ENCODE measurements around the gene IFNB1.

Gene IFNB1

DNA sequence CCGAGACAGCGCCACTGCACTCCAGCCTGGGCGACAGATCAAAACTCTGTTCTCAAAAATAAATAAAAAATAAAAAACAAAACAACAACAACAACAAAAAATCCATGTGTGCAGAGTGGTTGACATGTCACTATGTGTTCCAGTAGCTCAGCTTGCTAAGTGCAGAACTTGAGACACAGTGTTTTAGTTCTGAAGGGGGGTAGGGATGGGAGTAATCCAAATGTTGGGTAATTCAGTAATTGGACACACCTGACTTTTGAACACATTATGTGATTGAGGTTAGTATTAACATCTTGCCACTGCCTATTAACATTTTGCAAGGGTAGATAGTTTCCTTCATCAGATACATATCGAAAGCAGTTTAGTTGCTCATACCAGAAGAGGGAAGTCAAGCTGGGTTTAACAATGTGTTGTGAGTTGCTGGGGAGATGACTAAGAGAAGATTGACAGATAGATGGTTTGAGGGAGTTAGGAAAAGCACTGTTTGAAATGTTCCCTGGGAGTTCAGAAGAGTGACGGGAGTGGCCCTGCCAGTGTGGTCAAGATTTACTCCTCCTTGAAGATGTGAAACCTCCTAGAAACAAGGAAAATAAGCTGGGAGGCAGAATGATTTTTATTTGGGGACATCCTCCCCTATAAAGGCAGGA lies 47.2 kb downstream of the IFNB1 start:
- Histone ChIP-seq H3K9me3 (ENCODE audit: control extremely low read depth in 1 of 5, control insufficient read depth in 4 of 5, insufficient read depth in 2 of 5, low read depth in 1 of 5, low read length in 4 of 5) (no peaks in the 10 kb centered on the region), H3K27ac (ENCODE audit: insufficient read depth in 1 of 2, low read depth in 1 of 2, low read length in 2 of 2, poor library complexity in 1 of 2, severe bottlenecking in 2 of 2) (peak overlapping the region; percentile 43 to 79), H3K36me3 (ENCODE audit: control insufficient read depth in 4 of 4, insufficient read depth in 4 of 4, low read length in 3 of 4) (peaks cover 2 to 28% (median 15%) of the 10 kb centered on the region in 4 experiments), H3K4me3 (ENCODE audit: control insufficient read depth in 1 of 7, extremely low read depth in 1 of 7, insufficient read depth in 4 of 7, low read depth in 2 of 7, low read length in 6 of 7) (peak overlapping the region in 6 of 7 experiments; percentile 65 to 92 (median 73)), H3K27me3 (replicated peaks in 2 of 5; ENCODE audit: control insufficient read depth in 4 of 5, insufficient read depth in 5 of 5, low read length in 4 of 5) (no peaks in the 10 kb centered on the region), H3K4me1 (ENCODE audit: control extremely low read depth in 1 of 4, control insufficient read depth in 4 of 4, insufficient read depth in 4 of 4, low read length in 3 of 4) (peaks cover 5 to 33% (median 18%) of the 10 kb centered on the region in 4 experiments)
- DNase-seq = peak; percentile 59 to 90 (median 84)
- ChIA-PET POLR2A (no interaction called here), CTCF (interaction anchor here (0.8 to 1.7 kb wide), 4 partner anchors 10 to 80 kb away, joined by 3 to 6 read pairs (median 4); no protein-coding TSS in a partner anchor)
- WGBS (ENCODE audit: insufficient coverage) = 10% methylated on average over 2 of the region's 5 CpGs

DNA sequence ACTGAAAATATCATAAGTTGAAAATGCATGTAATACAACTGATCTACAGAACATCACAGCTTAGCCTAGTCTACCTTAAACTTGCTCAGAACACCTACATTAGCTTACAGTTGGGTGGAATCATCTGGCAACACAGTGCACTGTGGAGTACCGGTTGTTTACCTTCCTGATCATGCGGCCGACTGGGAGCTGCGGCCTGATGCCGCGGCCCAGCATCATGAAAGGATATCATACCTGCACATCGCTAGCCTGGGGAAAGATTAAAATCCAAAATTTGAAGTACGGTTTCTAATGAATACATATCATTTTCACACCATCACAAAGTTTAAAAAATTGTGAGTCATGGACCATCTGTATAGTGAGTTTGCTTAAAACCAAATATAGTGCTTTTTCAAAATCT lies 48.1 kb downstream of the IFNB1 start:
- Histone ChIP-seq H3K36me3 (ENCODE audit: control insufficient read depth in 4 of 4, insufficient read depth in 4 of 4, low read length in 3 of 4) (peaks cover 2 to 30% (median 15%) of the 10 kb centered on the region in 4 experiments), H3K27ac (ENCODE audit: insufficient read depth in 1 of 2, low read depth in 1 of 2, low read length in 2 of 2, poor library complexity in 1 of 2, severe bottlenecking in 2 of 2) (no peak overlapping the region), H3K27me3 (replicated peaks in 2 of 5; ENCODE audit: control insufficient read depth in 4 of 5, insufficient read depth in 5 of 5, low read length in 4 of 5) (no peaks in the 10 kb centered on the region), H3K9me3 (ENCODE audit: control extremely low read depth in 1 of 5, control insufficient read depth in 4 of 5, insufficient read depth in 2 of 5, low read depth in 1 of 5, low read length in 4 of 5) (no peaks in the 10 kb centered on the region), H3K4me3 (ENCODE audit: control insufficient read depth in 1 of 7, extremely low read depth in 1 of 7, insufficient read depth in 4 of 7, low read depth in 2 of 7, low read length in 6 of 7) (no peak overlapping the region), H3K4me1 (ENCODE audit: control extremely low read depth in 1 of 4, control insufficient read depth in 4 of 4, insufficient read depth in 4 of 4, low read length in 3 of 4) (peaks cover 6 to 35% (median 19%) of the 10 kb centered on the region in 4 experiments)
- 94% methylated on average over 4 of the region's 8 CpGs for WGBS (ENCODE audit: insufficient coverage)
- POLR2A ChIA-PET = no interaction called here
- CTCF ChIA-PET = interaction anchor here (1.7 kb wide), 1 partner anchor 28 kb away, joined by 3 read pairs; no protein-coding TSS in a partner anchor
- DNase-seq = peak in 2 of 3 donors; percentile 11 to 13

DNA sequence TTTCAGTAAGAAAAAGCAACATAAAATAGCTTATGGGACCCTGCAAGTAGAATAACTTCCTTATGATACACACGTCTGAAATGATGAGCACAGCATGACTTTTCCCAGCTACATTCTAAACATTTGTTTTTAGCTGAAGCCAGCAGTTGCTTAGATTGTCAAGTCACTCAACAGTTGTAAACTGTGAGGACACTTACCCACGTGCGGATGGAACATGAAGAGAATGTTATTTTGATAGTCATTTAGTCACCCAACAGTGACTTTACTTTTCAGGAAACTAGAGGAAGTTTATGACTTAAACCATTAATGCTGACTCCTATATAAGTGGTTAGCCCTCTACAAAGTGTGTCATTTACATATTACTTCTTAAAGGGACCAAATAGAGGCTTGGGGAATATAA lies 49.3 kb downstream of the IFNB1 start:
- ChIA-PET CTCF (no interaction called here), POLR2A (no interaction called here)
- H3K27ac ChIP-seq (ENCODE audit: insufficient read depth in 1 of 2, low read depth in 1 of 2, low read length in 2 of 2, poor library complexity in 1 of 2, severe bottlenecking in 2 of 2) = no peak overlapping the region
- H3K4me1 ChIP-seq (ENCODE audit: control extremely low read depth in 1 of 4, control insufficient read depth in 4 of 4, insufficient read depth in 4 of 4, low read length in 3 of 4) = peaks cover 9 to 46% (median 25%) of the 10 kb centered on the region in 4 experiments
- no peak overlapping the region for H3K4me3 ChIP-seq (ENCODE audit: control insufficient read depth in 1 of 7, extremely low read depth in 1 of 7, insufficient read depth in 4 of 7, low read depth in 2 of 7, low read length in 6 of 7)
- WGBS (ENCODE audit: insufficient coverage) = 88% methylated on average over 3 of the region's 3 CpGs
- H3K36me3 ChIP-seq (ENCODE audit: control insufficient read depth in 4 of 4, insufficient read depth in 4 of 4, low read length in 3 of 4) = peaks cover 2 to 30% (median 15%) of the 10 kb centered on the region in 4 experiments
- no peaks in the 10 kb centered on the region for H3K27me3 ChIP-seq (replicated peaks in 2 of 5; ENCODE audit: control insufficient read depth in 4 of 5, insufficient read depth in 5 of 5, low read length in 4 of 5)
- DNase-seq = peak in 2 of 3 donors; percentile 22 to 31
- no peaks in the 10 kb centered on the region for H3K9me3 ChIP-seq (ENCODE audit: control extremely low read depth in 1 of 5, control insufficient read depth in 4 of 5, insufficient read depth in 2 of 5, low read depth in 1 of 5, low read length in 4 of 5)

GRCh38 chr9:21027295-21027694 lies 50.4 kb downstream of the IFNB1 start:
- H3K27me3 ChIP-seq (replicated peaks in 2 of 5; ENCODE audit: control insufficient read depth in 4 of 5, insufficient read depth in 5 of 5, low read length in 4 of 5) = no peaks in the 10 kb centered on the region
- no peak overlapping the region for H3K4me3 ChIP-seq (ENCODE audit: control insufficient read depth in 1 of 7, extremely low read depth in 1 of 7, insufficient read depth in 4 of 7, low read depth in 2 of 7, low read length in 6 of 7)
- no peaks in the 10 kb centered on the region for H3K9me3 ChIP-seq (ENCODE audit: control extremely low read depth in 1 of 5, control insufficient read depth in 4 of 5, insufficient read depth in 2 of 5, low read depth in 1 of 5, low read length in 4 of 5)
- ChIA-PET CTCF (no interaction called here), POLR2A (no interaction called here)
- H3K27ac ChIP-seq (ENCODE audit: insufficient read depth in 1 of 2, low read depth in 1 of 2, low read length in 2 of 2, poor library complexity in 1 of 2, severe bottlenecking in 2 of 2) = no peak overlapping the region
- DNase-seq = no peak
- H3K4me1 ChIP-seq (ENCODE audit: control extremely low read depth in 1 of 4, control insufficient read depth in 4 of 4, insufficient read depth in 4 of 4, low read length in 3 of 4) = peaks cover 9 to 48% (median 27%) of the 10 kb centered on the region in 4 experiments
- 100% methylated on average over 1 of the region's 4 CpGs for WGBS (ENCODE audit: insufficient coverage)
- peaks cover 2 to 30% (median 15%) of the 10 kb centered on the region in 4 experiments for H3K36me3 ChIP-seq (ENCODE audit: control insufficient read depth in 4 of 4, insufficient read depth in 4 of 4, low read length in 3 of 4)

All from common myeloid progenitor, CD34-positive (primary cell).